GM12801 (cell line): ENCODE data around the gene NFKB2.

Experiments
- TF ChIP-seq, protein P1 (sequence below): IDR thresholded peaks from one replicate; pipeline ENCODE4 v1.5.1; 2011; ENCODE audit warnings: control low read depth; ENCODE audit not compliant: insufficient read length; ENCODE audit errors: extremely low read depth

Gene NFKB2

DNA sequence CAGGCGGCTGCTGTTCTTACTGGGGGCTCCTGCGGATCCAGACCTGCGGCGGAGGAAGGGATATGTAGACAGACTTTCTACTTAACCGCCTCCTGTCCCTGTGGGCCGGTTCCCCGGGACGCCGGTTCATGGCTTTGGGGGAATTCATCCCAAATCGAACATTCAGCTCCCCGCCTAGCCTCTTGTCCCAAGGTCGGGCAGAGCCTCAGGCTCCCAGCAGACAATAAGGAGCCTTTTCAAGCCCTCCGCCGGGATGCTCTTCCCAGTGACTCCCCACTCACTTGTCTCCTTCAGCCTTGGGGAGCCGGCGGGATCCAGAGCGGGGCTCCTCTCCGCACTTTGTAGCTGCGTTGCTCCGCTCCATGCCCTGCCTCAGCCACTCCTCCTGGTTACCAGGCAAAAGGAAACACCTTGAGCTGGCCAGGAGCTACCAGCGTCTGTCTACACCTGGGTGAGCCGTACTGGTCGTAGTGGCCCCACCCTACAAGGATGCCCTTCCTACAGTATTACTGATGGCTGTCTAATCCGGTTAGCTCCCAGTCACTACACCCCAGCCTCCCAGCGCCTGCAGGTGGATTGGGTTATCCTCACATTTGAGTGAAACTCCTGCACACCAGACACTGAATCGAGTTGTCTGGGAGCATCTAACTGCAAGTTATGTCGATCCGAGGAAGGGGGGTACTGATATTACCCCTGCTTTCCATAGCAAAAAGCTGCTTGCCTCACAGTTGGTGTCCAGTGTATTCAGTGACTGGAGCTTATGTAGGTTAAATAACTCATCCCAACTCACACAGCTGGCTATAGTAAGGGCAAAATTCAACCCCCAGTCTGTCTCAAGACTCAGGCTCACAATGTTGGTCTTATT lies 55.8 kb downstream of the NFKB2 start, which contains the start of gene C10orf95:
TSS of gene C10orf95 (minus strand) at position 439 of the 865 bp plus-strand sequence. CDS start 450 bp downstream, outside the sequence.
- TF ChIP-seq, protein P1, sequence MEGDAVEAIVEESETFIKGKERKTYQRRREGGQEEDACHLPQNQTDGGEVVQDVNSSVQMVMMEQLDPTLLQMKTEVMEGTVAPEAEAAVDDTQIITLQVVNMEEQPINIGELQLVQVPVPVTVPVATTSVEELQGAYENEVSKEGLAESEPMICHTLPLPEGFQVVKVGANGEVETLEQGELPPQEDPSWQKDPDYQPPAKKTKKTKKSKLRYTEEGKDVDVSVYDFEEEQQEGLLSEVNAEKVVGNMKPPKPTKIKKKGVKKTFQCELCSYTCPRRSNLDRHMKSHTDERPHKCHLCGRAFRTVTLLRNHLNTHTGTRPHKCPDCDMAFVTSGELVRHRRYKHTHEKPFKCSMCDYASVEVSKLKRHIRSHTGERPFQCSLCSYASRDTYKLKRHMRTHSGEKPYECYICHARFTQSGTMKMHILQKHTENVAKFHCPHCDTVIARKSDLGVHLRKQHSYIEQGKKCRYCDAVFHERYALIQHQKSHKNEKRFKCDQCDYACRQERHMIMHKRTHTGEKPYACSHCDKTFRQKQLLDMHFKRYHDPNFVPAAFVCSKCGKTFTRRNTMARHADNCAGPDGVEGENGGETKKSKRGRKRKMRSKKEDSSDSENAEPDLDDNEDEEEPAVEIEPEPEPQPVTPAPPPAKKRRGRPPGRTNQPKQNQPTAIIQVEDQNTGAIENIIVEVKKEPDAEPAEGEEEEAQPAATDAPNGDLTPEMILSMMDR = no peak
